Stomach (tissue), 9 donors: ENCODE measurements around the gene ELP4. TPM values are rescaled to one million over a fixed set of nuclear protein-coding genes. Genes with fewer than 3 reads are reported as not detected.

Experiments
- DNase-seq, 2 donors: peaks; one replicate each; pipeline versions ENCODE4 v3.0.0 to v3.0.0-alpha.2; 2013 to 2019
- H3K27ac ChIP-seq, 5 donors: fragments of 200-600 bp in 4 of 5; sonication (generic) in 4 of 5; one replicate each; pipeline ENCODE4 v1.5.1; 2013 to 2019; ENCODE audit warnings: mild to moderate bottlenecking in 1 of 5, moderate library complexity in 1 of 5
- H3K27me3 ChIP-seq, 3 donors: fragments of 200-600 bp; sonication (generic); one replicate each; pipeline ENCODE4 v1.5.1; 2017 to 2019; ENCODE audit warnings: mixed run types in 1 of 3
- H3K36me3 ChIP-seq, 4 donors: fragments of 200-600 bp; sonication (generic); 1 replicate in 3 of 4; 2 replicates in 1 of 4; pipeline ENCODE4 v1.5.1; 2016 to 2019
- H3K4me1 ChIP-seq, 4 donors: fragments of 200-600 bp; sonication (generic); one replicate each; pipeline ENCODE4 v1.5.1; 2016 to 2019
- H3K4me3 ChIP-seq, 4 donors: fragments of 200-600 bp; sonication (generic) in 3 of 4; one replicate each; pipeline ENCODE4 v1.5.1; 2016 to 2019; ENCODE audit warnings: mild to moderate bottlenecking in 1 of 4
- H3K9me3 ChIP-seq, 4 donors: fragments of 200-600 bp; sonication (generic); one replicate each; pipeline ENCODE4 v1.5.1; 2016 to 2019
- CTCF ChIP-seq, 7 experiments: fragments of 450-650 bp in 4 of 7; fragments of 200-600 bp in 3 of 7; sonication (generic) in 3 of 7; IDR thresholded peaks; one replicate each; pipeline ENCODE4 v1.5.1; 2016 to 2019; ENCODE audit warnings: antibody characterized with exemption in 7 of 7, control low read depth in 2 of 7, mild to moderate bottlenecking in 1 of 7
- EP300 ChIP-seq: sonication (generic); formaldehyde crosslinking; IDR thresholded peaks from one replicate; pipeline ENCODE4 v1.6.1; 2017; ENCODE audit warnings: antibody characterized with exemption
- POLR2A ChIP-seq, 4 donors: fragments of 450-650 bp; IDR thresholded peaks; one replicate each; pipeline ENCODE4 v1.6.1; 2016; ENCODE audit warnings: antibody characterized with exemption in 4 of 4, control low read depth in 2 of 4, mild to moderate bottlenecking in 1 of 4, moderate library complexity in 1 of 4
- POLR2AphosphoS5 ChIP-seq, 3 donors: sonication (generic); formaldehyde crosslinking; IDR thresholded peaks; one replicate each; pipeline ENCODE4 v1.6.1; 2016; ENCODE audit warnings: antibody characterized with exemption in 3 of 3
- WGBS, 5 donors: extraction: QIAGEN DNeasy Blood & Tissue Kit in 3 of 5; methylation state at CpG; one replicate each; pipeline versions ENCODE4 v1.1.5 to v1.1.7; 2013 to 2018; 5-methylcytosine and 5-hydroxymethylcytosine counted together
- intact Hi-C: fragments of 100-400 bp; cut with DNase I; formaldehyde crosslinking; loops from one replicate; pipeline ENCODE4 v1.15.1; 2023; ENCODE audit warnings: low total_unique reads
- polyA plus RNA-seq, 3 donors: library from polyadenylated mRNA; stranded (reverse); fragments of 200-250 nt; gene quantifications; one replicate each; pipeline ENCODE4 v1.2.3, GENCODE V29; 2013
- total RNA-seq, 5 donors: library from RNA; depleted of rRNA; stranded (reverse); fragments of >200 nt; gene quantifications; one replicate each; pipeline versions ENCODE4 v1.1.0 to v1.2.3, GENCODE V29; 2014 to 2016
- donor health status: healthy with polysubstance abuse.
- donor health status: Bipolar disorder and iron deficiency.
- donor health status: healthy.

ELP4 gene
- total and polyA plus RNA-seq, 8 donors = 8.3 to 70.0 (median 20.9) TPM

- no peaks in the 10 kb centered on the region for H3K9me3 ChIP-seq
- intact Hi-C loops = no loop called here
- H3K4me1 ChIP-seq = no peaks in the 10 kb centered on the region
- no peak overlapping the region for H3K4me3 ChIP-seq
- 94 to 100% (median 97%) methylated on average over 2 of the region's 2 CpGs for WGBS, 5 donors
- no peak for DNase-seq
- no peaks in the 10 kb centered on the region for H3K27me3 ChIP-seq
- TF ChIP-seq POLR2A (IDR thresholded peaks at IDR 0.05) (no peak), CTCF (IDR thresholded peaks at IDR 0.05) (no peak), EP300 (no peak), POLR2AphosphoS5 (IDR thresholded peaks at IDR 0.05) (no peak)
- H3K27ac ChIP-seq = no peak overlapping the region
- H3K36me3 ChIP-seq = no peaks in the 10 kb centered on the region
These were observed 203.3 kb downstream of the ELP4 start for GRCh38 chr11:31712851-31713250.

GRCh38 chr11:31714840-31715239, 205.3 kb downstream of the ELP4 start:
- no peak overlapping the region for H3K4me3 ChIP-seq
- DNase-seq = no peak
- no peaks in the 10 kb centered on the region for H3K4me1 ChIP-seq
- H3K36me3 ChIP-seq = no peaks in the 10 kb centered on the region
- no peaks in the 10 kb centered on the region for H3K9me3 ChIP-seq
- TF ChIP-seq POLR2AphosphoS5 (IDR thresholded peaks at IDR 0.05) = no peak
- no peak for TF ChIP-seq CTCF (IDR thresholded peaks at IDR 0.05)
- no peak for TF ChIP-seq POLR2A (IDR thresholded peaks at IDR 0.05)
- TF ChIP-seq EP300 = no peak
- intact Hi-C loops = no loop called here
- no peaks in the 10 kb centered on the region for H3K27me3 ChIP-seq
- H3K27ac ChIP-seq = no peak overlapping the region
- WGBS, 5 donors = 82 to 91% (median 88%) methylated on average over 3 of the region's 3 CpGs

- Histone ChIP-seq H3K4me3 (no peak overlapping the region), H3K9me3 (no peaks in the 10 kb centered on the region), H3K27me3 (no peaks in the 10 kb centered on the region), H3K4me1 (no peaks in the 10 kb centered on the region), H3K27ac (no peak overlapping the region), H3K36me3 (peaks cover 0 to 13% (median 4%) of the 10 kb centered on the region in 4 donors)
- TF ChIP-seq CTCF (IDR thresholded peaks at IDR 0.05) (no peak), POLR2AphosphoS5 (IDR thresholded peaks at IDR 0.05) (no peak), POLR2A (IDR thresholded peaks at IDR 0.05) (no peak), EP300 (no peak)
- intact Hi-C loops = no loop called here
- 47 to 61% (median 53%) methylated on average over 2 of the region's 2 CpGs for WGBS, 5 donors
- no peak for DNase-seq
These were observed 210.7 kb downstream of the ELP4 start for GRCh38 chr11:31720225-31720624.

- no peak for TF ChIP-seq CTCF (IDR thresholded peaks at IDR 0.05)
- TF ChIP-seq POLR2A (IDR thresholded peaks at IDR 0.05) = no peak
- no peaks in the 10 kb centered on the region for H3K9me3 ChIP-seq
- no peak for DNase-seq
- intact Hi-C loops = no loop called here
- no peak overlapping the region for H3K27ac ChIP-seq
- no peak overlapping the region for H3K4me3 ChIP-seq
- H3K4me1 ChIP-seq = no peaks in the 10 kb centered on the region
- H3K36me3 ChIP-seq = peaks cover 0 to 15% (median 7%) of the 10 kb centered on the region in 4 donors
- 73 to 95% (median 88%) methylated on average over 3 of the region's 3 CpGs for WGBS, 5 donors
- H3K27me3 ChIP-seq = no peaks in the 10 kb centered on the region
These were observed 211.3 kb downstream of the ELP4 start for GRCh38 chr11:31720671-31721365.
